ENCODE data around the gene TBC1D16.

Gene TBC1D16

GRCh38 chr17:80043963-80044362 lies 8.3 kb upstream of the TBC1D16 start:
- no peak overlapping the region for H3K4me3 ChIP-seq (ENCODE audit: low read depth, low read length)
- no peak for DNase-seq (ENCODE audit: low read depth)
- no peak for TF ChIP-seq CTCF (IDR thresholded peaks at IDR 0.05; ENCODE audit: insufficient read depth, low read depth, low read length, missing control alignments)

- no peak for TF ChIP-seq CTCF (IDR thresholded peaks at IDR 0.05; ENCODE audit: insufficient read depth, low read depth, low read length, missing control alignments)
- H3K4me3 ChIP-seq (ENCODE audit: low read depth, low read length), result peak overlapping the region; percentile 64
- peak; percentile 14 for DNase-seq (ENCODE audit: low read depth)
Measured at GRCh38 chr17:80036715-80037477, 1.2 kb upstream of the TBC1D16 start.

GRCh38 chr17:80035937-80036714 lies 454 bp upstream of the TBC1D16 start, which contains the start of gene CCDC40:
CCDC40 (plus strand) TSS chr17:80036642; CDS start chr17:80036663, 21 bp downstream.
- H3K4me3 ChIP-seq (ENCODE audit: low read depth, low read length), result peak within 1 kb of the TSS; percentile 64
- no peak for TF ChIP-seq CTCF (IDR thresholded peaks at IDR 0.05; ENCODE audit: insufficient read depth, low read depth, low read length, missing control alignments)
- DNase-seq (ENCODE audit: low read depth), result peak; percentile 62

- peak; percentile 22 for DNase-seq (ENCODE audit: low read depth)
- no peak for TF ChIP-seq CTCF (IDR thresholded peaks at IDR 0.05; ENCODE audit: insufficient read depth, low read depth, low read length, missing control alignments)
- peak overlapping the region; percentile 24 for H3K4me3 ChIP-seq (ENCODE audit: low read depth, low read length)
Measured at GRCh38 chr17:80034791-80035686, 633 bp downstream of the TBC1D16 start.

- DNase-seq (ENCODE audit: low read depth), result no peak
- H3K4me3 ChIP-seq (ENCODE audit: low read depth, low read length), result no peak overlapping the region
- TF ChIP-seq CTCF (IDR thresholded peaks at IDR 0.05; ENCODE audit: insufficient read depth, low read depth, low read length, missing control alignments), result no peak
Measured at GRCh38 chr17:80033840-80034239, 1.8 kb downstream of the TBC1D16 start.

- no peak overlapping the region for H3K4me3 ChIP-seq (ENCODE audit: low read depth, low read length)
- no peak for DNase-seq (ENCODE audit: low read depth)
- no peak for TF ChIP-seq CTCF (IDR thresholded peaks at IDR 0.05; ENCODE audit: insufficient read depth, low read depth, low read length, missing control alignments)
Measured at GRCh38 chr17:80032614-80033171, 3.0 kb downstream of the TBC1D16 start.
